PC-3 (cell line): ENCODE results near the gene KLF5.

Experiments
- CTCF ChIP-seq: fragments of 300-600 bp; sonication (generic); conservative IDR thresholded peaks from 2 replicates; pipeline ENCODE4 v1.5.1; 2017; ENCODE audit warnings: antibody characterized with exemption, low read depth, mild to moderate bottlenecking, low read length
- EZH2phosphoT487 ChIP-seq: fragments of 300-600 bp; sonication (generic); IDR thresholded peaks from 2 replicates; pipeline ENCODE4 v1.6.1; 2018; ENCODE audit warnings: mild to moderate bottlenecking, antibody characterized with exemption, low read length, borderline replicate concordance

- TF ChIP-seq EZH2phosphoT487 (no peak), CTCF (no peak)
Measured at GRCh38 chr13:73040968-73041596, 17.7 kb upstream of the KLF5 start.
